ENCODE measurements around the gene TDRD7. TPM values are rescaled to one million over a fixed set of nuclear protein-coding genes. Genes with fewer than 3 reads are reported as not detected.

The TDRD7 gene
- total and polyA plus RNA-seq, 2 experiments from 2014 or later, result 10.4 to 18.2 TPM

DNA sequence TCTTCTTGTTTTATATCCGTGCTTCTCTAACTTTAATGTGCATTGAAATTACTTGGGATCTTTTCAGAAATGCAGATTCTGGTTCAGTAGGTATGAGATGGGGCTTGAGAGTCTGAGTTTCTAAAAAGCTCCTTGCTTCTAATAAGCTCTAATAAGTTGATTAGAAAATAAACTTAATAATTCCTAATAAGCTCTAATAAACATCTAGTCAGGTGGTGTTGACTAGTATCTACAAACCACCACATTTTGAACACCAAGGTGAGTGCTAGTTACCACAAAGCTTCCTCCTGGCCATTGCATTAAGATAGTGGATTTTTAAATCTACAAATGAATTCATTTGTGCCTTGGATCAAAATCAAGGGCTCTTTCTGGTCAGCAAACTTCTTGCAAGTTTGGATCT is 94.9 kb downstream of the TDRD7 start:
- TF ChIP-seq CTCF (IDR thresholded peaks at IDR 0.05; ENCODE audit: poor library complexity), result no peak
- TF ChIP-seq EZH2 (IDR thresholded peaks at IDR 0.05; ENCODE audit: borderline replicate concordance), result no peak
- no peak for TF ChIP-seq EZH2phosphoT487 (IDR thresholded peaks at IDR 0.05; ENCODE audit: low read depth, severe bottlenecking, unreplicated experiment)
- Histone ChIP-seq H3K27ac (no peak overlapping the region), H3K9me3 (ENCODE audit: low read depth) (no peaks in the 10 kb centered on the region), H3K79me2 (no peaks in the 10 kb centered on the region), H2AFZ (no peak overlapping the region), H3K36me3 (replicated peaks; ENCODE audit: insufficient read depth, low read depth) (no peaks in the 10 kb centered on the region), H3K4me2 (no peak overlapping the region), H4K20me1 (ENCODE audit: insufficient read depth, poor library complexity, severe bottlenecking) (no peaks in the 10 kb centered on the region), H3K4me3 (no peak overlapping the region), H3K4me1 (ENCODE audit: insufficient read depth) (peaks cover 12% of the 10 kb centered on the region), H3K9me2 (replicated peaks; ENCODE audit: insufficient read depth) (no peaks in the 10 kb centered on the region), H3K27me3 (peaks cover 57% of the 10 kb centered on the region)
- 81% methylated on average over 1 of the region's 1 CpG for WGBS (ENCODE audit: low lambda C conversion rate, missing lambda C conversion rate)
- no peak for DNase-seq (ENCODE audit: low spot score)

GRCh38 chr9:97507428-97507984 is 95.6 kb downstream of the TDRD7 start:
- Histone ChIP-seq H2AFZ (no peak overlapping the region), H3K27ac (no peak overlapping the region), H3K9me2 (replicated peaks; ENCODE audit: insufficient read depth) (no peaks in the 10 kb centered on the region), H3K4me3 (no peak overlapping the region), H4K20me1 (ENCODE audit: insufficient read depth, poor library complexity, severe bottlenecking) (no peaks in the 10 kb centered on the region), H3K79me2 (no peaks in the 10 kb centered on the region), H3K9me3 (ENCODE audit: low read depth) (no peaks in the 10 kb centered on the region), H3K4me2 (no peak overlapping the region), H3K27me3 (peaks cover 50% of the 10 kb centered on the region), H3K36me3 (replicated peaks; ENCODE audit: insufficient read depth, low read depth) (no peaks in the 10 kb centered on the region), H3K4me1 (ENCODE audit: insufficient read depth) (peaks cover 5% of the 10 kb centered on the region)
- DNase-seq (ENCODE audit: low spot score), result no peak
- TF ChIP-seq CTCF (IDR thresholded peaks at IDR 0.05; ENCODE audit: poor library complexity) (no peak), EZH2phosphoT487 (IDR thresholded peaks at IDR 0.05; ENCODE audit: low read depth, severe bottlenecking, unreplicated experiment) (no peak), EZH2 (IDR thresholded peaks at IDR 0.05; ENCODE audit: borderline replicate concordance) (no peak)
- 96% methylated on average over 5 of the region's 5 CpGs for WGBS (ENCODE audit: low lambda C conversion rate, missing lambda C conversion rate)

- Histone ChIP-seq H2AFZ (no peak overlapping the region), H3K4me1 (ENCODE audit: insufficient read depth) (no peaks in the 10 kb centered on the region), H3K27me3 (peaks cover 37% of the 10 kb centered on the region), H3K9me3 (ENCODE audit: low read depth) (no peaks in the 10 kb centered on the region), H3K4me3 (no peak overlapping the region), H3K4me2 (no peak overlapping the region), H3K36me3 (replicated peaks; ENCODE audit: insufficient read depth, low read depth) (no peaks in the 10 kb centered on the region), H3K27ac (no peak overlapping the region), H3K9me2 (replicated peaks; ENCODE audit: insufficient read depth) (no peaks in the 10 kb centered on the region), H4K20me1 (ENCODE audit: insufficient read depth, poor library complexity, severe bottlenecking) (no peaks in the 10 kb centered on the region), H3K79me2 (no peaks in the 10 kb centered on the region)
- 75% methylated on average over 4 of the region's 4 CpGs for WGBS (ENCODE audit: low lambda C conversion rate, missing lambda C conversion rate)
- DNase-seq (ENCODE audit: low spot score), result no peak
- TF ChIP-seq EZH2 (IDR thresholded peaks at IDR 0.05; ENCODE audit: borderline replicate concordance), result no peak
- no peak for TF ChIP-seq CTCF (IDR thresholded peaks at IDR 0.05; ENCODE audit: poor library complexity)
- TF ChIP-seq EZH2phosphoT487 (IDR thresholded peaks at IDR 0.05; ENCODE audit: low read depth, severe bottlenecking, unreplicated experiment), result no peak
Measured at GRCh38 chr9:97508852-97509251, 97.0 kb downstream of the TDRD7 start.

Data from hepatocyte (in vitro differentiated cells).